GM12801 (cell line): ENCODE data around the gene ZNF92.

Experiments
- CTCF ChIP-seq: IDR thresholded peaks from one replicate; pipeline ENCODE4 v1.5.1; 2011; ENCODE audit warnings: control low read depth; ENCODE audit not compliant: insufficient read length; ENCODE audit errors: extremely low read depth

ZNF92 gene

GRCh38 chr7:65373608-65374351, at the start of gene ZNF92:
Gene ZNF92, plus strand, starts transcription at chr7:65373855. Its CDS starts 143 bp downstream, at chr7:65373998.
- no peak for TF ChIP-seq CTCF

DNA sequence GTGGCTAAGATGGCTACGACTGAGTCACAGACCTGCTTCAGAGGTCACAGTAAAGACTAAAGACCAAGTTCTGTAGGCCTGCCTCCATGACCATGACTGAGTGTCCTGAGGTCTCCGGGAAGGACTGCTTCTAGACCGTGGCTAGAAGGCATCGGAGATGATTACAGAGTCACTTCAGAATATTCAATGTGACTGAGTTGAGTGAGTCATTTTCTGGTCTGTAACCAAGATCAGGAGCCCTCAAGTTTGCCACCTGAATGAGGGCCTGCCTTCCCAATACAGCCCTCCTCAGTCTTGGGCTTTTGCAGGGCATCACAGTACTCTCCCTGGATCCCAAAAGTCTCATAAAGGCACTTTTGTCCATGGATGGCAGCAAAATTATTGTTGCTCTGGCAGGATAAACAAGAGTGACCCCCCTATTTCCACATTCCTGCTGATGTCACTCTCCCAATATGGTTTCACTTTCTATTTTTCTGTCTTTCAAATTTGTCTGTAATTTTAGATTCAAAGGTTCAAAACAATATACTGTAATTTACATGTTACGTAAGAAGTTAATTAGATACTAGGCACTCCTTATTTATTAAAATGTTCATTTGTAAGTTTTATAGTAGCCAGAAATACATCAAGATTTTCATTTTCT, 47.7 kb upstream of the ZNF92 start:
- TF ChIP-seq CTCF, result no peak

DNA sequence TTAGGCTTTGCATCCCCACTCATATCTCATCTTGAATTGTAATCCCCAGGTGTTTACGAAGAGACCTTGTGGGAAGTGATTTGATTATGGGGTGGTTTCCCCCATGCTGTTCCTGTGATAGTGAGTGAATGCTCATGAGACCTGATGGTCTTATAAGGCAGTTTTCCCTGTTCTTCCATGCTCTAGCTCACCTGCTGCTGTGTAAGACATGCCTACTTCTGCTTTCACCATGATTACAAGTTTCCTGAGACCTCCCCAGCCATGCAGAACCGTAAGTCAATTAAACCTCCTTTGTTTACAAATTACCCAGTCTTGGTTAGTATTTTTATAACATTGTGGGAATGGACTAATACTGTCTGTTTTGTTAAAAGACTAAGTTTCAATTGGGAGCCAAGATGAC, 35.3 kb upstream of the ZNF92 start:
- TF ChIP-seq CTCF, result no peak

- TF ChIP-seq CTCF, result no peak
Measured at GRCh38 chr7:65339257-65339656, 34.4 kb upstream of the ZNF92 start.

- TF ChIP-seq CTCF, result no peak
Measured at GRCh38 chr7:65342723-65343629, 30.7 kb upstream of the ZNF92 start.

DNA sequence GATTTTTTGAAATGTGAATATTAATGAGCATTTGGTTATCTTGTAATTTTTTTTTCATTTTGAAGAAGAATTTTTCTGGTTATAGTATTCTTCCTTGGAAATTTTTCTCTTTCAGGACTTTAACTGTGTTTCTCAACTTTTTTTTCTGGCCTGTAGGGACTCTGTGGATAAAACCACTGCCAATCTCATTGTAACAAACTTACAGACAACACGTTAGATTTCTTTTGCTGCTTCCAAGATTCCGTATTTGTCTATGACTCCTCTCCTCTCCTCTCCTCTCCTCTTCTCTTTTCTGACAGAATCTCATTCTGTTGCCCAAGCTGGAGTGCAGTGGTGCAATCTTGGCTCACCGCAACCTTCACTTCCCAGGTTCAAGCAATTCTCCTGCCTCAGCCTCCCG, 19.4 kb upstream of the ZNF92 start:
- TF ChIP-seq CTCF, result no peak

DNA sequence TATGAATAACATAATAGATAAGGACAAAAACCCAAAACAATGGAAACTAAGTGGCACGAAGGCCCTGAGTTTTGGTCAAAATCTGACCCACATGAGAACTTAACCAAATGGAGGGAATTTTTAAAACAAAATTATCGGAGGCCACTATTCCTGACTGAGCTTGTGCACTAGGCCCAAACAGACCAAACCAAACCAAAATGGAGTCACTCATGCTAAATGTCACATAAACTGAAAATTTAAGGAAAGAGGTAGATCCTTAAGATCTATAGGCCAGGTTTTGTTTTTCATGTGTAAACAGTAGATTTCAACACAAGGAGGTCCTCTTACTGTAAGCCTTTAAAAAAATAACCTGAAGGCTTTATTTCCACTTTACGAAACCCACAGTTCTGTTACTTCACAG, 3.8 kb upstream of the ZNF92 start:
- TF ChIP-seq CTCF, result no peak
